SK-N-SH (cell line): ENCODE measurements around the gene TP73.

Source experiments
- CHD2 ChIP-seq: fragments of 150-350 bp; IDR thresholded peaks from 2 replicates; pipeline ENCODE4 v1.6.1; 2018; ENCODE audit warnings: low read length; ENCODE audit not compliant: partially characterized antibody
- EP300 ChIP-seq, 2 experiments: IDR thresholded peaks; 2 replicates each; pipeline versions ENCODE4 v1.4.0 to v1.6.1; 2012; ENCODE audit warnings: borderline replicate concordance in 1 of 2, low read depth in 1 of 2, low read length in 1 of 2
- EZH2phosphoT487 ChIP-seq: fragments of 200-600 bp; sonication (generic); IDR thresholded peaks from 2 replicates; pipeline ENCODE4 v1.6.1; 2017; ENCODE audit warnings: low read depth, mixed run types, mild to moderate bottlenecking, antibody characterized with exemption, moderate library complexity, borderline replicate concordance
- GABPA ChIP-seq: IDR thresholded peaks from 2 replicates; pipeline ENCODE4 v1.4.0; 2012; ENCODE audit warnings: low read depth, mild to moderate bottlenecking
- MXI1 ChIP-seq: IDR thresholded peaks from 2 replicates; pipeline ENCODE4 v1.6.1; 2012; ENCODE audit warnings: mild to moderate bottlenecking, low read depth, low read length, improper control_type of control experiment
- NRF1 ChIP-seq: IDR thresholded peaks from 2 replicates; pipeline ENCODE4 v1.6.1; 2012; ENCODE audit warnings: low read depth, mild to moderate bottlenecking, low read length
- POLR2AphosphoS5 ChIP-seq: IDR thresholded peaks from 2 replicates; pipeline ENCODE4 v1.6.1; 2012; ENCODE audit warnings: low read depth, low read length
- RAD21 ChIP-seq: IDR thresholded peaks from 2 replicates; pipeline ENCODE4 v1.6.1; 2012; ENCODE audit warnings: mild to moderate bottlenecking, low read length
- SIN3A ChIP-seq: IDR thresholded peaks from 2 replicates; pipeline ENCODE4 v1.6.1; 2012; ENCODE audit warnings: low read depth, mild to moderate bottlenecking, low read length, moderate library complexity, borderline replicate concordance
- SMC3 ChIP-seq: IDR thresholded peaks from 2 replicates; pipeline ENCODE4 v1.6.1; 2012; ENCODE audit warnings: low read depth, low read length, improper control_type of control experiment
- TAF1 ChIP-seq: IDR thresholded peaks from 2 replicates; pipeline ENCODE4 v1.6.1; 2012; ENCODE audit warnings: low read depth, mild to moderate bottlenecking, low read length, moderate library complexity, borderline replicate concordance
- TCF12 ChIP-seq: IDR thresholded peaks from 2 replicates; pipeline ENCODE4 v1.4.0; 2012
- YY1 ChIP-seq: IDR thresholded peaks from 2 replicates; pipeline ENCODE4 v1.4.0; 2012; ENCODE audit warnings: low read depth, mild to moderate bottlenecking
- TF ChIP-seq, protein P1 (sequence below): fragments of 200-600 bp; sonication (generic); IDR thresholded peaks from 2 replicates; pipeline ENCODE4 v1.6.1; 2017; ENCODE audit warnings: antibody characterized with exemption, mild to moderate bottlenecking, moderate library complexity

DNA sequence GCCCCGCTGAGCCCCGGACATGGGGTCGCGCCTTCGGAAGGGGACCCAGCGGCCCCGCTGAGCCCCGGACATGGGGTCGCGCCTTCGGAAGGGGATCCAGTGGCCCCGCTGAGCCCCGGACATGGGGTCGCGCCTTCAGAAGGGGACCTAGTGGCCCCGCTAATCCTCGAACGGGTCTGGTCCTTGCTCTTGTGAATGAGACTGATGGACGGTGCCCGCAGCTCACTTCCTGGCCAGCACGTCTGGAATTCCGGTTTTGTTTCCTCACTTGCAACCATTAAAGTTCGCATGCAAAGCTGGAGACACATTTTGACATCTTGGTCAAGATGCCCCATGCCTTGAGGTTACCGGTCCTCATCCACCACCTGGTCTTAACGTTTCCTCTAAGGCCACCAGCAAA, 8.0 kb upstream of the TP73 start:
- no peak for TF ChIP-seq TAF1
- no peak for TF ChIP-seq EP300 (IDR thresholded peaks at IDR 0.05; ENCODE audit: borderline replicate concordance in 1 of 2, low read depth in 1 of 2, low read length in 1 of 2)
- TF ChIP-seq CHD2: no peak
- TF ChIP-seq, protein P1, sequence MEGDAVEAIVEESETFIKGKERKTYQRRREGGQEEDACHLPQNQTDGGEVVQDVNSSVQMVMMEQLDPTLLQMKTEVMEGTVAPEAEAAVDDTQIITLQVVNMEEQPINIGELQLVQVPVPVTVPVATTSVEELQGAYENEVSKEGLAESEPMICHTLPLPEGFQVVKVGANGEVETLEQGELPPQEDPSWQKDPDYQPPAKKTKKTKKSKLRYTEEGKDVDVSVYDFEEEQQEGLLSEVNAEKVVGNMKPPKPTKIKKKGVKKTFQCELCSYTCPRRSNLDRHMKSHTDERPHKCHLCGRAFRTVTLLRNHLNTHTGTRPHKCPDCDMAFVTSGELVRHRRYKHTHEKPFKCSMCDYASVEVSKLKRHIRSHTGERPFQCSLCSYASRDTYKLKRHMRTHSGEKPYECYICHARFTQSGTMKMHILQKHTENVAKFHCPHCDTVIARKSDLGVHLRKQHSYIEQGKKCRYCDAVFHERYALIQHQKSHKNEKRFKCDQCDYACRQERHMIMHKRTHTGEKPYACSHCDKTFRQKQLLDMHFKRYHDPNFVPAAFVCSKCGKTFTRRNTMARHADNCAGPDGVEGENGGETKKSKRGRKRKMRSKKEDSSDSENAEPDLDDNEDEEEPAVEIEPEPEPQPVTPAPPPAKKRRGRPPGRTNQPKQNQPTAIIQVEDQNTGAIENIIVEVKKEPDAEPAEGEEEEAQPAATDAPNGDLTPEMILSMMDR: no peak
- no peak for TF ChIP-seq EZH2phosphoT487
- no peak for TF ChIP-seq RAD21
- TF ChIP-seq TCF12: no peak
- no peak for TF ChIP-seq SIN3A
- TF ChIP-seq NRF1: no peak
- TF ChIP-seq GABPA: no peak
- no peak for TF ChIP-seq YY1
- no peak for TF ChIP-seq POLR2AphosphoS5
- TF ChIP-seq SMC3: no peak
- no peak for TF ChIP-seq MXI1
